ENCODE results near the gene RAB11FIP4.

DNA sequence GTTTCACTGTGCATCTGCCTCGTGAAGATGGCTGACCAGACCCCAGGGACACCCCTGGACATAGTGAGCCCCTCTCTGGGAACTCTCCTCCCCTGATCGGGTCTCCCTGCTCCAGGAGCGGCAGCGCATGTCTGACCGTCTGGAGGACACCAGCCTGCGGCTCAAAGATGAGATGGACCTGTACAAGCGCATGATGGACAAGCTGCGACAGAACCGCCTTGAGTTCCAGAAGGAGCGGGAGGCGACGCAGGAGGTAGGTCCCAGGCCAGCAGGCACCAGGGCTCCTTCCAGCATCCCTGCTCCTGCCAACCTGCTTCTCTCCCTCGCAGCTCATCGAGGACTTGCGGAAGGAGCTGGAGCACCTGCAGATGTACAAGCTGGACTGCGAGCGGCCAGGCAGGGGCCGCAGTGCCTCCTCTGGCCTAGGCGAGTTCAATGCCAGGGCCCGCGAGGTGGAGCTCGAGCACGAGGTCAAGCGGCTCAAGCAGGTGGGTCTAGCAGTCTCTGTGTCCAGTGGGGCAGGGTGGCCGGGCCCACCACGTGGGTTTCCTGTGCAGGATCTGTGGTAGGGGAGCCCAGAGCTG is 136.9 kb downstream of the RAB11FIP4 start:
- TF ChIP-seq POLR2A (IDR thresholded peaks at IDR 0.05) (no peak), EP300 (IDR thresholded peaks at IDR 0.05; ENCODE audit: low read depth) (no peak), POLR2AphosphoS5 (IDR thresholded peaks at IDR 0.05) (no peak)
- TF ChIP-seq, protein P1, sequence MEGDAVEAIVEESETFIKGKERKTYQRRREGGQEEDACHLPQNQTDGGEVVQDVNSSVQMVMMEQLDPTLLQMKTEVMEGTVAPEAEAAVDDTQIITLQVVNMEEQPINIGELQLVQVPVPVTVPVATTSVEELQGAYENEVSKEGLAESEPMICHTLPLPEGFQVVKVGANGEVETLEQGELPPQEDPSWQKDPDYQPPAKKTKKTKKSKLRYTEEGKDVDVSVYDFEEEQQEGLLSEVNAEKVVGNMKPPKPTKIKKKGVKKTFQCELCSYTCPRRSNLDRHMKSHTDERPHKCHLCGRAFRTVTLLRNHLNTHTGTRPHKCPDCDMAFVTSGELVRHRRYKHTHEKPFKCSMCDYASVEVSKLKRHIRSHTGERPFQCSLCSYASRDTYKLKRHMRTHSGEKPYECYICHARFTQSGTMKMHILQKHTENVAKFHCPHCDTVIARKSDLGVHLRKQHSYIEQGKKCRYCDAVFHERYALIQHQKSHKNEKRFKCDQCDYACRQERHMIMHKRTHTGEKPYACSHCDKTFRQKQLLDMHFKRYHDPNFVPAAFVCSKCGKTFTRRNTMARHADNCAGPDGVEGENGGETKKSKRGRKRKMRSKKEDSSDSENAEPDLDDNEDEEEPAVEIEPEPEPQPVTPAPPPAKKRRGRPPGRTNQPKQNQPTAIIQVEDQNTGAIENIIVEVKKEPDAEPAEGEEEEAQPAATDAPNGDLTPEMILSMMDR (IDR thresholded peaks at IDR 0.05) = no peak

All from transverse colon (tissue), 4 donors.